DOHH2 (cell line): Measurements from ENCODE around the gene SIRPG.
"Not testable (repeated sequence)": the region's sequence is repeated elsewhere in the genome, so short reads cannot be mapped to it uniquely, and the experiment has no call there.

ENCODE experiments used
- H3F3A ChIP-seq: fragments of 200-600 bp; sonication (generic), shearing (Covaris generic); 2 replicates; pipeline ENCODE4 v1.6.0; 2016; ENCODE audit warnings: antibody characterized with exemption, mild to moderate bottlenecking; ENCODE audit not compliant: control insufficient read depth, insufficient read depth
- H3K27ac ChIP-seq: fragments of 200-600 bp; sonication (generic); 2 replicates; pipeline ENCODE4 v1.5.1; 2014; ENCODE audit warnings: low read depth, mild to moderate bottlenecking, low read length, moderate library complexity
- H3K27me3 ChIP-seq: fragments of 200-600 bp; sonication (generic); 2 replicates; pipeline ENCODE4 v1.6.1; 2014; ENCODE audit warnings: mild to moderate bottlenecking, low read length, mixed read lengths; ENCODE audit not compliant: control insufficient read depth
- H3K36me3 ChIP-seq: fragments of 200-600 bp; sonication (generic); 2 replicates; pipeline ENCODE4 v1.6.1; 2014; ENCODE audit warnings: mild to moderate bottlenecking, low read length, moderate library complexity, mixed read lengths; ENCODE audit not compliant: control insufficient read depth
- H3K4me1 ChIP-seq: fragments of 200-600 bp; sonication (generic); 2 replicates; pipeline ENCODE4 v1.6.1; 2014; ENCODE audit warnings: mild to moderate bottlenecking, low read length, mixed read lengths; ENCODE audit not compliant: control insufficient read depth
- H3K4me2 ChIP-seq: fragments of 200-600 bp; sonication (generic); 2 replicates; pipeline ENCODE4 v1.6.0; 2014; ENCODE audit warnings: mild to moderate bottlenecking, low read length, moderate library complexity
- H3K4me3 ChIP-seq: fragments of 200-600 bp; sonication (generic); 2 replicates; pipeline ENCODE4 v1.5.1; 2014; ENCODE audit warnings: mild to moderate bottlenecking, low read length, mixed read lengths
- H3K79me2 ChIP-seq: fragments of 200-600 bp; sonication (generic); 2 replicates; pipeline ENCODE4 v1.6.1; 2014; ENCODE audit warnings: mild to moderate bottlenecking, low read length, mixed read lengths; ENCODE audit not compliant: control insufficient read depth
- H3K9me2 ChIP-seq: fragments of 200-600 bp; sonication (generic); replicated peaks from 2 replicates; pipeline ENCODE4 v1.6.1; 2014; ENCODE audit warnings: mild to moderate bottlenecking, low read length, mixed read lengths; ENCODE audit not compliant: control insufficient read depth
- H3K9me3 ChIP-seq: fragments of 200-600 bp; sonication (generic); 2 replicates; pipeline ENCODE4 v1.6.1; 2014; ENCODE audit warnings: antibody characterized with exemption, low read length, mixed read lengths; ENCODE audit not compliant: control insufficient read depth, insufficient read depth
- H4K20me1 ChIP-seq: fragments of 200-600 bp; sonication (generic); 2 replicates; pipeline ENCODE4 v1.6.0; 2014; ENCODE audit warnings: low read depth, mild to moderate bottlenecking, antibody characterized with exemption, low read length, moderate library complexity; ENCODE audit not compliant: control insufficient read depth, insufficient read depth
- EZH2phosphoT487 ChIP-seq: fragments of 200-600 bp; sonication (generic); IDR thresholded peaks from 2 replicates; pipeline ENCODE4 v1.6.1; 2017; ENCODE audit warnings: borderline replicate concordance, mild to moderate bottlenecking, antibody characterized with exemption, low read length, moderate library complexity, mixed read lengths
- TF ChIP-seq, protein P1 (sequence below): fragments of 200-600 bp; sonication (generic); IDR thresholded peaks from one replicate; pipeline ENCODE4 v1.5.1; 2014; ENCODE audit warnings: antibody characterized with exemption, mild to moderate bottlenecking, low read depth, low read length; ENCODE audit not compliant: poor library complexity, severe bottlenecking

The SIRPG gene

GRCh38 chr20:1646975-1647431, 10.6 kb downstream of the SIRPG start:
- peaks cover 18% of the 10 kb centered on the region for H3K27me3 ChIP-seq
- H3K9me3 ChIP-seq, result no peaks in the 10 kb centered on the region
- H3K79me2 ChIP-seq, result no peaks in the 10 kb centered on the region
- TF ChIP-seq EZH2phosphoT487, result no peak
- TF ChIP-seq, protein P1, sequence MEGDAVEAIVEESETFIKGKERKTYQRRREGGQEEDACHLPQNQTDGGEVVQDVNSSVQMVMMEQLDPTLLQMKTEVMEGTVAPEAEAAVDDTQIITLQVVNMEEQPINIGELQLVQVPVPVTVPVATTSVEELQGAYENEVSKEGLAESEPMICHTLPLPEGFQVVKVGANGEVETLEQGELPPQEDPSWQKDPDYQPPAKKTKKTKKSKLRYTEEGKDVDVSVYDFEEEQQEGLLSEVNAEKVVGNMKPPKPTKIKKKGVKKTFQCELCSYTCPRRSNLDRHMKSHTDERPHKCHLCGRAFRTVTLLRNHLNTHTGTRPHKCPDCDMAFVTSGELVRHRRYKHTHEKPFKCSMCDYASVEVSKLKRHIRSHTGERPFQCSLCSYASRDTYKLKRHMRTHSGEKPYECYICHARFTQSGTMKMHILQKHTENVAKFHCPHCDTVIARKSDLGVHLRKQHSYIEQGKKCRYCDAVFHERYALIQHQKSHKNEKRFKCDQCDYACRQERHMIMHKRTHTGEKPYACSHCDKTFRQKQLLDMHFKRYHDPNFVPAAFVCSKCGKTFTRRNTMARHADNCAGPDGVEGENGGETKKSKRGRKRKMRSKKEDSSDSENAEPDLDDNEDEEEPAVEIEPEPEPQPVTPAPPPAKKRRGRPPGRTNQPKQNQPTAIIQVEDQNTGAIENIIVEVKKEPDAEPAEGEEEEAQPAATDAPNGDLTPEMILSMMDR, result no peak
- H3K36me3 ChIP-seq, result no peaks in the 10 kb centered on the region
- no peaks in the 10 kb centered on the region for H4K20me1 ChIP-seq
- H3K4me2 ChIP-seq, result no peak overlapping the region
- no peaks in the 10 kb centered on the region for H3K4me1 ChIP-seq
- H3K9me2 ChIP-seq, result no peaks in the 10 kb centered on the region
- H3K4me3 ChIP-seq, result no peak overlapping the region
- no peak overlapping the region for H3K27ac ChIP-seq
- H3F3A ChIP-seq, result no peaks in the 10 kb centered on the region

DNA sequence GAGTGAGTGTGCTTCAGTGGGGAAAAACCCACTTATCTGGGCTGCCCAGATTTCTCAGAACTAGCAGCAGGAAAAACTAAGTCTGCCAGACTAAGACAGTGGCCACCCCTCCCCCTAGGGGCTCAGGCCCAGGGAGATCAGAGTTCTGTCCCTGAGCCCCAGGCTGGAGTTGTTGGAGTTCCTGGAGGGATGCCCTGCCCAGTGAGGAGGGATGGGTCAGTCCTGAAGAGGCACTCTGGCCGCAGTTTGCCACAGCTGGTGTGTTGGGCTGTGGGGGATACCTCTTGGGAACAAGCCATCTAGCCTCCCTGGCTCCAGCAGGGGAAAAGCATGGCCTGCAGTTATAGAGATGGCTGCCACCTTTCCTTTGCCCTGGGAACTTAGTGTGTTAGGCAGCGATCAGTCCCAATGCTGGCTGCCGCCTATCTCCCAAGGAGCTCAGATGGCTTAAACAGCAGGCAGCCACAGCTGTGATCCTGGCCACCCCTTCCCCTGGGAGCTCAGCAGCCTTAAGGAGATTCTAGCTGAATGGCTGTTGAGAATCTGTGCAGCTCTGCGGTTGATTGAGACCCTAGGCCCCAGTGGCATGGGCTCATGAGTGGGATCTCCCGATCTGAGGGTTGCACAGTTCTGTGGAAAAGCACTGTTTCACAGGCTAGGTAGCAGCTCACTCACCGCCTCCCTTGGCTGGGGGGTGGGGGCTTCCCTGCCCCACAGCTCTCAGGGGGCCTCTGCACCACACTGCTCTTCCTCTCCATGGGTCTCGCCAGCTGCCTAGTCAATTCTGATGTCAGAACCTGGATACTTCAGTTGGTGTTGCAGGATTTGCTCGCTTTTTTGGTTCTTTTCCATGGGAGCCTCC, 13.2 kb downstream of the SIRPG start:
- Histone ChIP-seq H3K4me1 (peaks cover 8% of the 10 kb centered on the region), H3K27me3 (peaks cover 18% of the 10 kb centered on the region)

GRCh38 chr20:1638643-1639042, 18.9 kb downstream of the SIRPG start:
- H3K79me2 ChIP-seq, H3K4me1 ChIP-seq, H3K9me2 ChIP-seq, H3K27ac ChIP-seq, H4K20me1 ChIP-seq, H3K9me3 ChIP-seq, H3K4me2 ChIP-seq, H3K36me3 ChIP-seq, H3K4me3 ChIP-seq, H3F3A ChIP-seq: not testable (repeated sequence)
- peaks cover 11% of the 10 kb centered on the region for H3K27me3 ChIP-seq

More for the DNA sequence above, 13.2 kb downstream of the SIRPG start:
- H3K9me3 ChIP-seq, result 0 out of 2 replicates have a peak, but pooled peaks cover 3% of the 10 kb centered on the region
- H3K79me2 ChIP-seq, result no peaks in the 10 kb centered on the region
- H3K27ac ChIP-seq, result no peak overlapping the region
- H3K4me2 ChIP-seq, result no peak overlapping the region
- H3K36me3 ChIP-seq, result no peaks in the 10 kb centered on the region
- H3K9me2 ChIP-seq, result no peaks in the 10 kb centered on the region
- no peak overlapping the region for H3K4me3 ChIP-seq
- TF ChIP-seq EZH2phosphoT487, result no peak
- TF ChIP-seq, protein P1, result no peak
- H4K20me1 ChIP-seq, result no peaks in the 10 kb centered on the region
- no peaks in the 10 kb centered on the region for H3F3A ChIP-seq

DNA sequence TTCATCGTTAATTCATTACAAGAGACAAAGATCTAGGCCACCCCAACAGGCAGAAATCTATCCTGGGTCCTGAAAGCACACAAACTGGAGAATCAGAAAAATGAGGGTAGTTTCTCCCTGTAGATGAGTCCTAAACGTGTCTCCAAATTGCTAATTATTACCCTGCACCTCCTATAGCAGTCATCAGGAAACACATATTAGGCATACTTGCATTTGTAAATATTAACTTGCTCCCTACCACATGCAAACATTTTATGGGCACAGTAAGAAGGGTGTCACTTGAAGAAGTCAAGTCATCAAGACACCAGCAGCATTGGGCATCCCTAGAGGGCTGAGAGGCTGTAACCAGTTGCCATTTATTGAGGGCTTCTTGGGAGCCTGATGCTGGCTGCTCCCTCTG, 19.8 kb downstream of the SIRPG start:
- Histone ChIP-seq H3K9me2 (no peaks in the 10 kb centered on the region), H4K20me1 (no peaks in the 10 kb centered on the region), H3F3A (no peaks in the 10 kb centered on the region)

More for the DNA sequence above, 19.8 kb downstream of the SIRPG start:
- Histone ChIP-seq H3K4me2 (no peak overlapping the region), H3K4me3 (no peak overlapping the region), H3K9me3 (0 out of 2 replicates have a peak, but pooled peaks cover 3% of the 10 kb centered on the region), H3K36me3 (no peaks in the 10 kb centered on the region), H3K79me2 (no peaks in the 10 kb centered on the region), H3K4me1 (peaks cover 8% of the 10 kb centered on the region), H3K27ac (no peak overlapping the region), H3K27me3 (peaks cover 5% of the 10 kb centered on the region)
- TF ChIP-seq, protein P1, result no peak
